Measurements from ENCODE around the gene GRM7. TPM values are rescaled to one million over a fixed set of nuclear protein-coding genes. Genes with fewer than 3 reads are reported as not detected.

GRM7 gene
- total RNA-seq, 2 donors from 2014 or later, result 0.33 to 1.3 TPM

DNA sequence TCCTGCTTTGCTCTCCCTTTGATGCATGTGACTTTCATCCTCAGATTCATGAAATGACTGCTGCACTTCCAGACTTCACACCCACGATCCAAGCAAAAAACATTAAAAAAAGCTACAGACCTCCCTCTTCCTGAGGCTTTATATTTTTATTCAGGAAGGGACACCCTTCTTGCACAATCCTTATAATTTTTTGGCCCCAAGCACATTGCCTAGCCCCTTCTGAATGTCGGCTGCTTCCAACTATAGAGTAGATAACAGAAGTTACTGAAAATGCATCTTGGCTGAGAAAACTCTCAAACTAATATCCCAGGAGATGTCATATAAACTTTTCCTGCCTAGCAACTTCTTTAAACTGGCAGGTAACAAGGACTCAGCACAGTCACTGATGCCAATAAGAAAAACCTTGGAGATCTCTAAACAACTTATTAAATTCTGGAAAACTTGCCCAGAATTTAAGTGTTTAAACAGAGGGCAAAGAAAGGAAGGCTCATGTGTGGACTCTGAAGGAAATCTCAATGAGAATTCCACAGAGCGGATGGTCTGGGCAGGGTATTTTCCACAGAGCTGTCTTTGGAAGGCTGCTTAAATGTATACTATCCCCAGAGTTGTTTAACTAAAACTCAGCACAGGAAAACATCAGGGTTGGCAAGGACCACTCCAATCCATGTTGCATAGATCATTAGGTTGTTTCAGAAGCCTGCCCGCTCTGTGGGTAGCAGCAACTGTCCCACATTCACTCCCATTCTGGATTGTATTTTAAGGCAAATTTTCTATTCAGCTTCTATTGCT, 893.9 kb downstream of the GRM7 start:
- WGBS, 2 donors, result 63 to 78% methylated on average over 4 of the region's 4 CpGs
- DNase-seq, result no peak
- H3K27ac ChIP-seq, result no peak overlapping the region
- no peak overlapping the region for H3K4me3 ChIP-seq
- no peaks in the 10 kb centered on the region for H3K9me3 ChIP-seq
- no peaks in the 10 kb centered on the region for H3K27me3 ChIP-seq
- intact Hi-C loops (cut with DNase I), result no loop called here
- no peaks in the 10 kb centered on the region for H3K4me1 ChIP-seq
- no peak for TF ChIP-seq POLR2A (IDR thresholded peaks at IDR 0.05)
- TF ChIP-seq, protein P1, sequence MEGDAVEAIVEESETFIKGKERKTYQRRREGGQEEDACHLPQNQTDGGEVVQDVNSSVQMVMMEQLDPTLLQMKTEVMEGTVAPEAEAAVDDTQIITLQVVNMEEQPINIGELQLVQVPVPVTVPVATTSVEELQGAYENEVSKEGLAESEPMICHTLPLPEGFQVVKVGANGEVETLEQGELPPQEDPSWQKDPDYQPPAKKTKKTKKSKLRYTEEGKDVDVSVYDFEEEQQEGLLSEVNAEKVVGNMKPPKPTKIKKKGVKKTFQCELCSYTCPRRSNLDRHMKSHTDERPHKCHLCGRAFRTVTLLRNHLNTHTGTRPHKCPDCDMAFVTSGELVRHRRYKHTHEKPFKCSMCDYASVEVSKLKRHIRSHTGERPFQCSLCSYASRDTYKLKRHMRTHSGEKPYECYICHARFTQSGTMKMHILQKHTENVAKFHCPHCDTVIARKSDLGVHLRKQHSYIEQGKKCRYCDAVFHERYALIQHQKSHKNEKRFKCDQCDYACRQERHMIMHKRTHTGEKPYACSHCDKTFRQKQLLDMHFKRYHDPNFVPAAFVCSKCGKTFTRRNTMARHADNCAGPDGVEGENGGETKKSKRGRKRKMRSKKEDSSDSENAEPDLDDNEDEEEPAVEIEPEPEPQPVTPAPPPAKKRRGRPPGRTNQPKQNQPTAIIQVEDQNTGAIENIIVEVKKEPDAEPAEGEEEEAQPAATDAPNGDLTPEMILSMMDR (IDR thresholded peaks at IDR 0.05), result no peak
- no peak for ATAC-seq
- H3K36me3 ChIP-seq (replicated peaks in 1 of 2; ENCODE audit: insufficient read depth in 1 of 2, low read depth in 2 of 2), result no peaks in the 10 kb centered on the region

DNA sequence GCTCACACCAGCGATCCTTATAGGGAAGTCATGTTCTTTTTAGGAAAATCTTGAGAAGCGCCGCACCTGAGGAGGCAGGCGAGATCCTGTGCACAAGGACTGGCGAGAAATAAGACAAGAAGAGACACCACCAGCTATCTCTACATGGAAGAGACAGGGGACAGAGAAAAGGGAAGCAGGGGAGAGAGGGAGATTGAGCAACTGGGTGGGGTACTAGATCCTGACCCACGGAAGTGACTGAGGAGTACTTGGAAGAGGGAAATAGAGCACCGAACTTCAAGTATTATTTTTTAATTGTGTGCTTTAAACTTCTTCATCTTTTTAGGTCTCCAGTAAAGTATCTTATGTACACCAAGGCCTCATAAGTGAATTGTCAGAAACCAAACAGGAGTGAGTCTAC, 898.7 kb downstream of the GRM7 start:
- Histone ChIP-seq H3K4me3 (no peak overlapping the region), H3K27ac (no peak overlapping the region), H3K27me3 (no peaks in the 10 kb centered on the region), H3K9me3 (no peaks in the 10 kb centered on the region), H3K4me1 (no peaks in the 10 kb centered on the region), H3K36me3 (replicated peaks in 1 of 2; ENCODE audit: insufficient read depth in 1 of 2, low read depth in 2 of 2) (no peaks in the 10 kb centered on the region)
- DNase-seq, result peak in 1 of 4 donors; percentile 6
- ATAC-seq, result no peak
- 78 to 86% methylated on average over 7 of the region's 7 CpGs for WGBS, 2 donors
- TF ChIP-seq, protein P1 (IDR thresholded peaks at IDR 0.05), result no peak
- TF ChIP-seq POLR2A (IDR thresholded peaks at IDR 0.05), result no peak
- intact Hi-C loops (cut with DNase I), result no loop called here

DNA sequence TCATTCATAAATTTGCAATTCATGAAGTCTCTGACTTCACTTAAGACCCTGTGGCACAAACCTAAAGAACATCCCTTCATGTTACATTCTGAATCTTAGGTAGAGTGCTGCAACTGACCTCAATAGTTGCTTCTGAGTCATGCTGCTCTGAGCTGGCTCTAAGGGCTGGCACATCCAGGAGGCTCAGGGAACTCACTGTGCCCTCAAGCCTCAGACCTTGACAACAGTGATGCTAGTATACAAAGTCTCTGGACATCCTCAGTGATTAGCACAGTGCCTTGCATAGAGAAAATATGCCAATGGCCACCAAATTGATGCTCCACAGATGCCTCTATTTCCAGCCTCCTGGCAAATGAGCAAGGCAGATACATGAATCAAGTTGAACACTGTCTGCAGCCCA, 899.8 kb downstream of the GRM7 start:
- no peak overlapping the region for H3K27ac ChIP-seq
- no peak for DNase-seq
- no peaks in the 10 kb centered on the region for H3K27me3 ChIP-seq
- H3K36me3 ChIP-seq (replicated peaks in 1 of 2; ENCODE audit: insufficient read depth in 1 of 2, low read depth in 2 of 2), result no peaks in the 10 kb centered on the region
- no peaks in the 10 kb centered on the region for H3K9me3 ChIP-seq
- no peak overlapping the region for H3K4me3 ChIP-seq
- TF ChIP-seq, protein P1 (IDR thresholded peaks at IDR 0.05), result no peak
- no peak for TF ChIP-seq POLR2A (IDR thresholded peaks at IDR 0.05)
- intact Hi-C loops (cut with DNase I), result no loop called here
- ATAC-seq, result no peak
- H3K4me1 ChIP-seq, result no peaks in the 10 kb centered on the region

DNA sequence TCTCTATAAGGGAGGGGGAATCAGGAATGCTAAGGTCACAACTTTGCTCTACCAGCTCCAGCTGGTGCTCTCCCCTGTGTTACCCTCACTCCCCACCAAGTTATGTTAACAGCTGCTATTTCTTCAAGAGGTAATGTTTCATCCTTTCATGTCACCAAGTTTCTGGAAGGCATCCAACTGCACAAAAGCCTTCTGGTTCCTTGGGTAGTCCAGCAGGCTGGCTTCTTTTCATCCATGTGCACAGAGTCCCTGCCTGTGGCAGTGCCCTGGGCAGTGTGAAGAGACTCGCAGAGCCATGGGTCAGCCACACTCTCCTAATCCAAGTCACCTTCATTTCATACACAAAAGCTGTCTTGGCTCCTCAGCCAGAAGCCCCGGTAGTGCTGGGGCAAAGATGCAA, 903.2 kb downstream of the GRM7 start:
- TF ChIP-seq, protein P1 (IDR thresholded peaks at IDR 0.05), result no peak
- DNase-seq (no peak), ATAC-seq (no peak)
- intact Hi-C loops (cut with DNase I), result no loop called here
- H3K27me3 ChIP-seq, result no peaks in the 10 kb centered on the region
- H3K4me1 ChIP-seq, result no peaks in the 10 kb centered on the region
- no peaks in the 10 kb centered on the region for H3K9me3 ChIP-seq
- H3K27ac ChIP-seq, result no peak overlapping the region
- 70 to 73% methylated on average over 2 of the region's 2 CpGs for WGBS, 2 donors
- no peak overlapping the region for H3K4me3 ChIP-seq
- no peaks in the 10 kb centered on the region for H3K36me3 ChIP-seq (replicated peaks in 1 of 2; ENCODE audit: insufficient read depth in 1 of 2, low read depth in 2 of 2)

DNA sequence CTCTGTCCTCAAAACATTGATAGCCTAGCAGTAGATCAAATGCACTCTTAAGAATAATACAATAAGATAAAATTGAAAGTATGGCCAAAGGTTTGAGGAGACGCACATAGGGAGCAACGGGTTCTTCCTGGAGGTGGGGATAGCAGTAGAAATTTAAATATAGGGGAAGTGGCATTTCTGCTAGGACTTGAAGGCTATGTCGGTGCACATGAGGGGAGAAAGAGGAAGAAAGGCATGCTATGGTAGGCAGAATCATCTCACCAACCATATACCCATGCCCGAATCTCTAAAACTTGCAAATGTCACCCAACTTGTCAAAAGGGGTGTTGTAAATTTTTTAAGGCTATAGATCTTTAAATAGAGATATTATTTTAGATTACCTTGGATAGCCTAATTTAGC, 905.6 kb downstream of the GRM7 start:
- intact Hi-C loops (cut with DNase I), result no loop called here
- Histone ChIP-seq H3K36me3 (replicated peaks in 1 of 2; ENCODE audit: insufficient read depth in 1 of 2, low read depth in 2 of 2) (no peaks in the 10 kb centered on the region), H3K4me1 (no peaks in the 10 kb centered on the region), H3K27ac (no peak overlapping the region), H3K27me3 (no peaks in the 10 kb centered on the region), H3K4me3 (no peak overlapping the region), H3K9me3 (no peaks in the 10 kb centered on the region)
- 72 to 73% methylated on average over 4 of the region's 4 CpGs for WGBS, 2 donors
- no peak for DNase-seq
- TF ChIP-seq POLR2A (IDR thresholded peaks at IDR 0.05), result no peak
- TF ChIP-seq, protein P1 (IDR thresholded peaks at IDR 0.05), result no peak
- no peak for ATAC-seq

Data from body of pancreas (tissue), 4 donors.